Activated CD4-positive, CD25-positive, alpha-beta regulatory T cell treated with anti-CD3 and anti-CD28 coated beads, Interleukin-2, amount 50 U/mL, for 24 hours (primary cell): Measurements from ENCODE around the gene MYOM3.

Source experiments
- ATAC-seq, 2 donors: fragments of 150-1000 bp; cut with Tn5 transposase; one replicate each; pipeline ENCODE4 v1.10.0; 2021; ENCODE audit warnings: mild to moderate bottlenecking in 1 of 2, moderate library complexity in 1 of 2

MYOM3 gene

GRCh38 chr1:24095140-24095859 is 16.6 kb downstream of the MYOM3 start:
- no peak for ATAC-seq

- no peak for ATAC-seq
Observed at GRCh38 chr1:24094554-24094953, 17.4 kb downstream of the MYOM3 start.

- no peak for ATAC-seq
Observed at GRCh38 chr1:24093732-24094131, 18.2 kb downstream of the MYOM3 start.

- ATAC-seq: no peak
Observed at GRCh38 chr1:24092979-24093378, 19.0 kb downstream of the MYOM3 start.

GRCh38 chr1:24091971-24092482 is 19.9 kb downstream of the MYOM3 start:
- ATAC-seq: no peak

- no peak for ATAC-seq
Observed at GRCh38 chr1:24090736-24091135, 21.2 kb downstream of the MYOM3 start.

- no peak for ATAC-seq
Observed at GRCh38 chr1:24089743-24090555, 22.0 kb downstream of the MYOM3 start.

- ATAC-seq: no peak
Observed at GRCh38 chr1:24089027-24089742, 22.8 kb downstream of the MYOM3 start.

- no peak for ATAC-seq
Observed at GRCh38 chr1:24086466-24086865, 25.5 kb downstream of the MYOM3 start.

GRCh38 chr1:24085546-24085945 is 26.4 kb downstream of the MYOM3 start:
- no peak for ATAC-seq

- no peak for ATAC-seq
Observed at GRCh38 chr1:24085007-24085406, 26.9 kb downstream of the MYOM3 start.

GRCh38 chr1:24084050-24084449 is 27.9 kb downstream of the MYOM3 start:
- ATAC-seq: no peak

- ATAC-seq: no peak
Observed at GRCh38 chr1:24082372-24082771, 29.6 kb downstream of the MYOM3 start.

- no peak for ATAC-seq
Observed at GRCh38 chr1:24081190-24081589, 30.7 kb downstream of the MYOM3 start.

- no peak for ATAC-seq
Observed at GRCh38 chr1:24080131-24080530, 31.8 kb downstream of the MYOM3 start.

GRCh38 chr1:24077278-24077978 is 34.5 kb downstream of the MYOM3 start:
- no peak for ATAC-seq

GRCh38 chr1:24075946-24076345 is 36.0 kb downstream of the MYOM3 start:
- ATAC-seq: no peak

- ATAC-seq: no peak
Observed at GRCh38 chr1:24075590-24075854, 36.4 kb downstream of the MYOM3 start.

- no peak for ATAC-seq
Observed at GRCh38 chr1:24074817-24075589, 36.9 kb downstream of the MYOM3 start.

- ATAC-seq: no peak
Observed at GRCh38 chr1:24074196-24074595, 37.7 kb downstream of the MYOM3 start.

GRCh38 chr1:24071941-24072340 is 40.0 kb downstream of the MYOM3 start:
- no peak for ATAC-seq

GRCh38 chr1:24070821-24071393 is 41.0 kb downstream of the MYOM3 start:
- peak; percentile 82 to 85 for ATAC-seq
